ENCODE results near the gene USP31. TPM values are rescaled to one million over a fixed set of nuclear protein-coding genes. Genes with fewer than 3 reads are reported as not detected.
A peak's percentile ranks its signal among the peaks of the same experiment; 100 is the strongest.

USP31 gene
- 1 to 10 TPM; 5.7 to 7.1 (median 6.4) TPM for polyA plus RNA-seq (ENCODE audit: insufficient read length in 4 of 4)

GRCh38 chr16:23149267-23149992 lies at the start of gene USP31:
Gene USP31, minus strand, starts transcription at chr16:23149452. Its CDS starts 182 bp downstream, at chr16:23149270.
- DNase-seq (ENCODE audit: low read depth in 4 of 4, low spot score in 3 of 4) = peak; percentile 82 to 88 (median 85)

GRCh38 chr16:23196539-23196938 lies 47.3 kb upstream of the USP31 start:
- DNase-seq (ENCODE audit: low read depth in 4 of 4, low spot score in 3 of 4) = no peak

GRCh38 chr16:23195366-23195978 lies 46.2 kb upstream of the USP31 start:
- DNase-seq (ENCODE audit: low read depth in 4 of 4, low spot score in 3 of 4) = no peak

- DNase-seq (ENCODE audit: low read depth in 4 of 4, low spot score in 3 of 4) = no peak
Measured at GRCh38 chr16:23194497-23195221, 45.4 kb upstream of the USP31 start.

GRCh38 chr16:23188911-23189310 lies 39.7 kb upstream of the USP31 start:
- DNase-seq (ENCODE audit: low read depth in 4 of 4, low spot score in 3 of 4) = no peak

- DNase-seq (ENCODE audit: low read depth in 4 of 4, low spot score in 3 of 4) = no peak
Measured at GRCh38 chr16:23187341-23187740, 38.1 kb upstream of the USP31 start.

GRCh38 chr16:23186171-23186570 lies 36.9 kb upstream of the USP31 start:
- DNase-seq (ENCODE audit: low read depth in 4 of 4, low spot score in 3 of 4) = no peak

GRCh38 chr16:23185656-23186055 lies 36.4 kb upstream of the USP31 start:
- no peak for DNase-seq (ENCODE audit: low read depth in 4 of 4, low spot score in 3 of 4)

GRCh38 chr16:23183543-23183862 lies 34.3 kb upstream of the USP31 start:
- no peak for DNase-seq (ENCODE audit: low read depth in 4 of 4, low spot score in 3 of 4)

- peak in 1 of 4 donors; percentile 29 for DNase-seq (ENCODE audit: low read depth in 4 of 4, low spot score in 3 of 4)
Measured at GRCh38 chr16:23182679-23183542, 33.7 kb upstream of the USP31 start, which contains the start of gene SCNN1G. Gene SCNN1G, plus strand, starts transcription at chr16:23182745. Its CDS starts 3,527 bp downstream, at chr16:23186272.

GRCh38 chr16:23182206-23182678 lies 33.0 kb upstream of the USP31 start:
- DNase-seq (ENCODE audit: low read depth in 4 of 4, low spot score in 3 of 4) = peak; percentile 40 to 57 (median 44)

- DNase-seq (ENCODE audit: low read depth in 4 of 4, low spot score in 3 of 4) = no peak
Measured at GRCh38 chr16:23181506-23181905, 32.3 kb upstream of the USP31 start.

- no peak for DNase-seq (ENCODE audit: low read depth in 4 of 4, low spot score in 3 of 4)
Measured at GRCh38 chr16:23175651-23176050, 26.4 kb upstream of the USP31 start.

- no peak for DNase-seq (ENCODE audit: low read depth in 4 of 4, low spot score in 3 of 4)
Measured at GRCh38 chr16:23174622-23175021, 25.4 kb upstream of the USP31 start.

- DNase-seq (ENCODE audit: low read depth in 4 of 4, low spot score in 3 of 4) = no peak
Measured at GRCh38 chr16:23172994-23173393, 23.7 kb upstream of the USP31 start.

GRCh38 chr16:23172583-23172982 lies 23.3 kb upstream of the USP31 start:
- DNase-seq (ENCODE audit: low read depth in 4 of 4, low spot score in 3 of 4) = no peak

- DNase-seq (ENCODE audit: low read depth in 4 of 4, low spot score in 3 of 4) = no peak
Measured at GRCh38 chr16:23164736-23165135, 15.5 kb upstream of the USP31 start.

- no peak for DNase-seq (ENCODE audit: low read depth in 4 of 4, low spot score in 3 of 4)
Measured at GRCh38 chr16:23163921-23164320, 14.7 kb upstream of the USP31 start.

- no peak for DNase-seq (ENCODE audit: low read depth in 4 of 4, low spot score in 3 of 4)
Measured at GRCh38 chr16:23160574-23160973, 11.3 kb upstream of the USP31 start.

GRCh38 chr16:23160082-23160481 lies 10.8 kb upstream of the USP31 start:
- DNase-seq (ENCODE audit: low read depth in 4 of 4, low spot score in 3 of 4) = no peak

Data from right renal pelvis (tissue), 4 donors.